ENCODE data around the gene GRIN2C.

DNA sequence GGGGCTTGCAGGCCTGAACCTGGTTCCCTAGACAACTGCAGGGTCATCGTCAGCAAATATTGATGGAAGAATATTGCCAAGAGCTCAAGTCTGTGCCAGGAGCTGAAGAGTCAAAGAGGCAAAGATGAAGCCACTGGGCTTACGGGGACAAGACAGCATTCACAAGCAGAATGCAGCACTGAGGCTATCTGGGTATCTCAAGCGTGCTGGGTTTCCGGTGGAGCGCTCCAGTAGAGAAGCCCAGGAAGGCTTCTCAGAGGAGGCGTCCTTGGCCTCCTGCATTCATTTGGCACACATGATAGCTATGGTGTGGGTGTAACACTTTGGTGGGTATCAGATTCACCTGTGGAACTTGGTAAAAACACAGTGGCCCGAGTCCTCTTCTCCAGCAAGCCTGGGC, 30.9 kb upstream of the GRIN2C start:
- TF ChIP-seq, protein P1, sequence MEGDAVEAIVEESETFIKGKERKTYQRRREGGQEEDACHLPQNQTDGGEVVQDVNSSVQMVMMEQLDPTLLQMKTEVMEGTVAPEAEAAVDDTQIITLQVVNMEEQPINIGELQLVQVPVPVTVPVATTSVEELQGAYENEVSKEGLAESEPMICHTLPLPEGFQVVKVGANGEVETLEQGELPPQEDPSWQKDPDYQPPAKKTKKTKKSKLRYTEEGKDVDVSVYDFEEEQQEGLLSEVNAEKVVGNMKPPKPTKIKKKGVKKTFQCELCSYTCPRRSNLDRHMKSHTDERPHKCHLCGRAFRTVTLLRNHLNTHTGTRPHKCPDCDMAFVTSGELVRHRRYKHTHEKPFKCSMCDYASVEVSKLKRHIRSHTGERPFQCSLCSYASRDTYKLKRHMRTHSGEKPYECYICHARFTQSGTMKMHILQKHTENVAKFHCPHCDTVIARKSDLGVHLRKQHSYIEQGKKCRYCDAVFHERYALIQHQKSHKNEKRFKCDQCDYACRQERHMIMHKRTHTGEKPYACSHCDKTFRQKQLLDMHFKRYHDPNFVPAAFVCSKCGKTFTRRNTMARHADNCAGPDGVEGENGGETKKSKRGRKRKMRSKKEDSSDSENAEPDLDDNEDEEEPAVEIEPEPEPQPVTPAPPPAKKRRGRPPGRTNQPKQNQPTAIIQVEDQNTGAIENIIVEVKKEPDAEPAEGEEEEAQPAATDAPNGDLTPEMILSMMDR (IDR thresholded peaks at IDR 0.05; ENCODE audit: insufficient read depth, low read length, poor library complexity, severe bottlenecking): no peak
- TF ChIP-seq EZH2phosphoT487 (conservative IDR thresholded peaks at IDR 0.05; ENCODE audit: low read length): no peak

All from SU-DHL-6 (cell line).